HG02943 (cell line): ENCODE results near the gene TAF7.
A peak's percentile ranks its signal among the peaks of the same experiment; 100 is the strongest.
"Not testable (repeated sequence)": the region's sequence is repeated elsewhere in the genome, so short reads cannot be mapped to it uniquely, and the experiment has no call there.

Experiments
- ATAC-seq: cut with Tn5 transposase; IDR thresholded peaks from one replicate; pipeline ENCODE4 v1.9.1; 2021; ENCODE audit warnings: mild to moderate bottlenecking, low read depth, moderate library complexity; ENCODE audit not compliant: unreplicated experiment

The TAF7 gene, protein sequence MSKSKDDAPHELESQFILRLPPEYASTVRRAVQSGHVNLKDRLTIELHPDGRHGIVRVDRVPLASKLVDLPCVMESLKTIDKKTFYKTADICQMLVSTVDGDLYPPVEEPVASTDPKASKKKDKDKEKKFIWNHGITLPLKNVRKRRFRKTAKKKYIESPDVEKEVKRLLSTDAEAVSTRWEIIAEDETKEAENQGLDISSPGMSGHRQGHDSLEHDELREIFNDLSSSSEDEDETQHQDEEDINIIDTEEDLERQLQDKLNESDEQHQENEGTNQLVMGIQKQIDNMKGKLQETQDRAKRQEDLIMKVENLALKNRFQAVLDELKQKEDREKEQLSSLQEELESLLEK

DNA sequence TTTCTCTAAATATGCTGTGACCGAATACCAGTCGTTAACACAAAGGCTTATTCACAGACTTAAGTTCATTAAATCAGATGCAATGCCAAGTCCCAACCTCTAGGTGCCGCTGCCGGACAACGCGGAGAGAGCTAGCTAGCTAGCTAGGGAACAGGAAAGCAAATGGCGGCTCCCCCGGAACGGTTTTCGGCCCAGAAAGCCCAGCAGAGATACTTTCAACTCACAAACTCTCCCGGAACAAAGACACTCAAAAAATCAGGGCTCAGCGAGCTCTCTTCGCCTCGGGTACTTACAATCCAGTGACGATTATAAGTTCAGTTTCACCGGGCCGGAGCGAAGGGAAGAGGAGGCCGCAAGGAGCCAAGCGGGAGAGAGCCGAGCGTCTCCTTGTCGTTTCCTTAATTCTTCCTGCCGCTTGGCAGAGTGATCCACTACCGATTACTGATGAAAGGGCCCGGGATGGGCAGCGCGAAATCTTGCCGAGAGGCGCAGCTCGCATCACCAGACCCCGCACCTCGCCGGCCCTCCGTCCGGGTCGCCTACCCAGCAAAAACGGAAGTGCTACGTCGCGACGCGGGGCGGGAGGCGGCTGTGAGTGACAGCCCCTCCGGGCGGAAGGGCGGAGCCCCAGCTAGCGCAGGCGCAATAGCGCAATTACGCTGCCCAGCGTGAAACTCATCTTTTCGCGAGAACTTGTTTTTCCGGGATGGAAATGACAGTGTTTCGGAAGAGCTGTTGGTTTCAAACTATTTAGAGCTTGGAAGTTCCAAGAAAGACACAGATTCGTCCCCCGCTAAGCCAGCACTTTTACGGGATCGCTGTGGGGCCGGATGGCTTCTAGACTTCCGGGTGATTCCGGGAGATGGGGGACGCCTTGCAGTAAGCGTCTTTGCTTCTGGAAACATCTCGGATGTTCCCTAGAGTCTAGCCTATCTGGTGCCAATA lies at the start of gene TAF7:
Gene TAF7, minus strand, starts transcription at position 560 of the 945 bp plus-strand sequence. CDS start 740 bp downstream, outside the sequence.
- peak; percentile 95 for ATAC-seq

DNA sequence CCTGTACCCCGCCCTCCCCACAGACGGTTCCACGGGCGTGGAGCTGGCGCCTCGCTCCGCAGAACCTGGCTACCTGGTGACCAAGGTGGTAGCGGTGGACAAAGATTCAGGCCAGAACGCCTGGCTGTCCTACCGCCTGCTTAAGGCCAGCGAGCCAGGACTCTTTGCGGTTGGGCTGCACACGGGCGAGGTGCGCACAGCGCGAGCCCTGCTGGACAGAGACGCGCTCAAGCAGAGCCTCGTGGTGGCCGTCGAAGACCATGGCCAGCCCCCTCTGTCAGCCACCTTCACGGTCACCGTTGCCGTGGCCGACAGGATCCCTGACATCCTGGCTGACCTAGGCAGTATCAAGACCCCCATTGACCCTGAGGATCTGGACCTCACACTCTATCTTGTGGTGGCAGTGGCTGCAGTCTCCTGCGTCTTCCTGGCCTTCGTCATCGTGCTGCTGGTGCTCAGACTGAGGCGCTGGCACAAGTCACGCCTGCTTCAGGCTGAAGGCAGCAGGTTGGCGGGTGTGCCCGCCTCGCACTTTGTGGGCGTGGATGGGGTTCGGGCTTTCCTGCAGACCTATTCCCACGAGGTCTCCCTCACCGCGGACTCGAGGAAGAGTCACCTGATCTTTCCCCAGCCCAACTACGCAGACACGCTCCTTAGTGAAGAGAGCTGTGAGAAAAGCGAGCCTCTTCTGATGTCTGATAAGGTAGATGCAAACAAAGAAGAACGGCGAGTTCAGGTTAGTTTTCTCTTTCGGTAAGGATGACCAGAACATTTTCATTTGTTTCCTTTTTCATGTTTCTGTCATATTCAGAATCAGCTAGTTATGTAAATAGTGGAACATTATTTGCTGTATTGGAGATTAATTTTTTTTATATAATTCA lies 45.7 kb upstream of the TAF7 start:
- no peak for ATAC-seq

DNA sequence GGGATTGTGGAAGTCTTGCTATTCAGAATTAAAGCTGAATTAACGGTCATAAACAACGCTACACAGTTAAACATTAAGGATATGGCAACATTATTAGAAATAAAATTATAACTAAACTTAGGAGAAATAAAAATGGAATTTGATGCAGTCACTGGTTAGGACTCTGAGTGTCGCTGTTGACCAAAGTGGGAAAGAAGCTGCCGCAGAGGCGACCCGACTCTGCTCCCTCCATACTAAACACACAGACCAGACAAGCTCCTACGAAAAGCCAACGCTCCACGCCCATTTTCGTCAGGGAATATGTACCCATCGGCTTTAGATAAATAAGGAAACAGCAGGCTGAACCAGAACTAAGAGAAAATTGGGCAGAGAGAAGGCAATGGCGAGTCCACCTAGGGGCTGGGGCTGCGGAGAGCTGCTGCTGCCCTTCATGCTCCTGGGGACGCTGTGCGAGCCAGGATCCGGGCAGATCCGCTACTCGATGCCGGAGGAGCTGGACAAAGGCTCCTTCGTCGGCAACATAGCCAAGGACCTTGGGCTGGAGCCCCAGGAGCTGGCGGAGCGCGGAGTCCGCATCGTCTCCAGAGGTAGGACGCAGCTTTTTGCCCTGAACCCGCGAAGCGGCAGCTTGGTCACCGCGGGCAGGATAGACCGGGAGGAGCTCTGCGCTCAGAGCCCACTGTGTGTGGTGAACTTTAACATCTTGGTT lies 43.5 kb upstream of the TAF7 start, which contains the start of gene PCDHGA5:
Gene PCDHGA5, plus strand, starts transcription at position 211 of the 709 bp plus-strand sequence. Its CDS starts 169 bp downstream, at position 380.
- ATAC-seq: no peak

DNA sequence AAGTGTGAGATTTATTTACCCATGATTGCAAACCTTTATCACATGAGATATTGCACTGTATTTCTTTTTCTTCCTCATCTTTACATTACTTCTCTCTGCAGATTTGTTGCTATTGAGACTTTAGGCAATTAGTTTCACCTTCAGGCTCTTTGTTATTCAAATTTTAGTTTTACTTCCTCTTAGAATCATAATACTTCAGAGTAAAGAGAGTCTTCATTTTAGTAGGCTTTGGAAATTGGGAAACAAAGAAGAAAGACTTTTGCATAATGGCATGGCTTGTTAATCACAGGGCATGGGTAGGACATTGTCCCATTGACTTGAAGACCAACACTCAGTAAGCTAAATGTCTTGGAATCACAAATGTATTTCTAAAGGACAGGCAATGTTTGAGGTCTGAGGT lies 42.1 kb upstream of the TAF7 start:
- ATAC-seq: no peak

- ATAC-seq: no peak
Observed at GRCh38 chr5:141360685-141361084, 40.1 kb upstream of the TAF7 start.

GRCh38 chr5:141359790-141360426 lies 39.3 kb upstream of the TAF7 start, which contains the start of gene PCDHGB2:
Gene PCDHGB2, plus strand, starts transcription at chr5:141359994. Its CDS starts 142 bp downstream, at chr5:141360136.
- ATAC-seq: no peak

GRCh38 chr5:141356950-141357349 lies 36.4 kb upstream of the TAF7 start:
- ATAC-seq: no peak

GRCh38 chr5:141356133-141356532 lies 35.5 kb upstream of the TAF7 start:
- no peak for ATAC-seq

DNA sequence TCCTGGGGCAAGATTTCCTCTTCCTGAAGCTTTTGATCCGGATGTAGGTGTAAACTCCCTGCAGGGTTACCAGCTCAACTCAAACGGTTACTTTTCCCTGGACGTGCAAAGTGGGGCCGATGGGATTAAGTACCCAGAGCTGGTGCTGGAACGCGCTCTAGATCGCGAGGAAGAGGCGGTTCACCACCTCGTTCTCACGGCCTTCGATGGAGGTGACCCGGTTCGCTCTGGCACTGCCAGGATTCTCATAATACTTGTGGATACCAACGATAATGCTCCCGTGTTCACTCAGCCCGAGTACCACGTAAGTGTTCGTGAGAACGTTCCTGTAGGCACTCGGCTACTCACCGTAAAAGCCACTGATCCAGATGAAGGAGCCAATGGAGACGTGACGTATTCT lies 35.1 kb upstream of the TAF7 start:
- ATAC-seq: no peak

GRCh38 chr5:141354900-141355469 lies 34.4 kb upstream of the TAF7 start, which contains the start of gene PCDHGA4:
Gene PCDHGA4, plus strand, starts transcription at chr5:141355021. Its CDS starts 87 bp downstream, at chr5:141355108.
- no peak for ATAC-seq

- no peak for ATAC-seq
Observed at GRCh38 chr5:141351591-141351990, 31.0 kb upstream of the TAF7 start.

- ATAC-seq: no peak
Observed at GRCh38 chr5:141349917-141350619, 29.5 kb upstream of the TAF7 start, which contains the start of gene PCDHGB1. Gene PCDHGB1, plus strand, starts transcription at chr5:141350099. Its CDS starts 162 bp downstream, at chr5:141350261.

DNA sequence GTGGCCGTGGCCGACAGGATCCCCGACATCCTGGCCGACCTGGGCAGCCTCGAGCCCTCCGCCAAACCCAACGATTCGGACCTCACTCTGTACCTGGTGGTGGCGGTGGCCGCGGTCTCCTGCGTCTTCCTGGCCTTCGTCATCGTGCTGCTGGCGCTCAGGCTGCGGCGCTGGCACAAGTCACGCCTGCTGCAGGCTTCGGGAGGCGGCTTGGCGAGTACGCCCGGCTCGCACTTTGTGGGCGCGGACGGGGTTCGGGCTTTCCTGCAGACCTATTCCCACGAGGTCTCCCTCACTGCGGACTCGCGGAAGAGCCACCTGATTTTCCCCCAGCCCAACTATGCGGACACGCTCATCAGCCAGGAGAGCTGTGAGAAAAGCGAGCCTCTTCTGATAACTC lies 25.4 kb upstream of the TAF7 start:
- not testable (repeated sequence) for ATAC-seq

DNA sequence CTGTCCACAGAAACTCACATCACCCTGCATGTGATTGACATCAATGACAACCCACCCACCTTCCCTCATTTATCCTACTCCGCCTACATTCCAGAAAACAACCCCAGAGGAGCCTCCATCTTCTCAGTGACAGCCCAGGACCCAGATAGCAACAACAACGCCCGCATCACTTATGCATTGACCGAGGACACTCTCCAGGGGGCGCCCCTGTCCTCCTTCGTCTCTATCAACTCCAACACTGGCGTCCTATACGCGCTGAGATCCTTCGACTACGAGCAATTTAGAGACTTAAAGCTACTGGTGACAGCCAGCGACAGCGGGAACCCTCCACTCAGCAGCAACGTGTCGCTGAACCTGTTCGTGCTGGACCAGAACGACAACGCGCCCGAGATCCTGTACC lies 24.7 kb upstream of the TAF7 start:
- ATAC-seq: no peak

- no peak for ATAC-seq
Observed at GRCh38 chr5:141343953-141344463, 23.4 kb upstream of the TAF7 start.

DNA sequence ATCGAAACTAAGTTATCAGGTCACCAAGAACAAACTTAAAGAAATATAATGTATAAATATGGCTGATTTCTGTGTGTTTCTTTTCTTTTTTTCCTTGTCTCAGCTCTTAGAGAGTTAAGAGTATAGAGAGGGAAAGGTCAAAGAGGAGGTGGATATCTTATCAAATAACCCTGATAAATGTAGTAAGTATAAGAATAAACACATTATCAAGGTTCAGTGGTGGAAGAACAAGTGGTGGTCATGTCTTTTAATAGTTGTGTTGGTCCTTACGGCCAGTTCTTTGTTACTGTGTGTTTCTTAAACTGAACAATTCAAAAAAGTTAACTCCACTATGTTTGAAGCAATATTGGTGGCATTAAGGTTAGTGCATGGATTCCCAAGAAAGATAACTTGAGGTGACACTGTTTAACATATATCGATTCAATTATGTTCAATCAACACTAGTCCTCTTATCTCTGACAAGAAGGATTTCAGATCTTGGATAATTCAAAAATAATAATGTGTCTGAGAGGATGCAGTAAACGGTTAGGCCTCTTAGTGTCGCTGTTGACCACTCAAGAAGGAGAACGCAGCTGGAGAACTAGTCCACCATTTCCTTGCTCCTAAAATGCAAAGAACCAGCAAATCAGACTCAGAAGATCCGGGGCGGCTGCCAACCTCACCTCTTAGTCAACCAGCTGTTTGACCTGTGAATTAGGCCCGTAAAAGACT lies 22.8 kb upstream of the TAF7 start, which contains the start of gene PCDHGA3:
Gene PCDHGA3, plus strand, starts transcription at position 588 of the 711 bp plus-strand sequence. CDS start 205 bp downstream, outside the sequence.
- ATAC-seq: no peak

- ATAC-seq: no peak
Observed at GRCh38 chr5:141342773-141343172, 22.2 kb upstream of the TAF7 start.
